NCI-H524 treated with DMSO at 0.1 percent for 48 hours (cell line): Measurements from ENCODE around the gene GET4.
"Not testable (repeated sequence)": the region's sequence is repeated elsewhere in the genome, so short reads cannot be mapped to it uniquely, and the experiment has no call there.

Experiments used
- DNase-seq: peaks from one replicate; lab custom pipeline; 2025; lab: John Stamatoyannopoulos, UW

GET4 gene

DNA sequence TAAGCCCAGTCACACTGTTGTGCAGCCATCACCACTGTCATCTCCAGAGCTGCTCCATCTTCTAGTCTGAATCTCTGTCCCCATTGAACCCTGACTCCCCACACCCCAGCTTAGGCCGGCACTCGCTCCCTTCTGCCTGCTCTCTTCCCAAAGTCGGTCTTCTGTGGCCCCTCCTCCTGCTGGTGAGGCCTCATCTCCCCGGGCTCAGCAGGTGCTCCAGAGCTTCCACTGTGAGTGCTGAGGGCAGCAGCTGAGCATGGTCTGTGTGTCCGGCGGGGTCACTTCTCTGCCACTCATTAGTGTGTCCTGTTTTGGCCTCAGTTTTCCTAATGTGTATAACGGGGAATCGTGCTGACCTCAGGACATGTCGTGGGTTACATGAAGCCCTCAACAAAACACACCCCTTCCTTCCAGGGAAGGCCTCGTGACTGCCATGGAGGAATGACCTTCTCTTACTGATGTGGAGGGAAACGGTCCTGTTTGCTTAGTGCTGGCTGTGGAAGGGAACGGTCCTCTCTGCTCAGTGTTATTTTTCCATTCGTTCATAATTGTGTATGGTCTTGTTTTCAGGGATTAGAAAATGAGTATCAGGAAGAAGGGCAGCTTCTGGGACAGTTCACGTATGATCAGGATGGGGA lies 4.3 kb upstream of the GET4 start:
- DNase-seq = no peak

DNA sequence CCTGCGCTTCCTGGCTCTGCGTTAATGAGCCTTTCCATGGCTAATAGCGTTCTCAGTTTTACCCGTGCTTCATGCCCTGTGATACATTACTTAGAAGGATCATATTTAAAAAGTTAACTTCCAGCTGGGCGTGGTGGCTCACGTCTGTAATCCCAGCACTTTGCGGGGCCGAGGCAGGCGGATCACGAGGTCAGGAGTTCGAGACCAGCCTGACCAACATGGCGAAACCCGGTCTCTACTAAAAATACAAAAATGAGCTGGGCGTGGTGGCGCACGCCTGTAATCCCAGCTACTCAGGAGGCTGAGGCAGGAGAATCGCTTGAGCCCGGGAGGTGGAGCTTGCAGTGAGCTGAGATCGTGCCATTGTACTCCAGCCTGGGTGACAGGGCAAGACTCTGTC lies 3.7 kb upstream of the GET4 start:
- DNase-seq = not testable (repeated sequence)

DNA sequence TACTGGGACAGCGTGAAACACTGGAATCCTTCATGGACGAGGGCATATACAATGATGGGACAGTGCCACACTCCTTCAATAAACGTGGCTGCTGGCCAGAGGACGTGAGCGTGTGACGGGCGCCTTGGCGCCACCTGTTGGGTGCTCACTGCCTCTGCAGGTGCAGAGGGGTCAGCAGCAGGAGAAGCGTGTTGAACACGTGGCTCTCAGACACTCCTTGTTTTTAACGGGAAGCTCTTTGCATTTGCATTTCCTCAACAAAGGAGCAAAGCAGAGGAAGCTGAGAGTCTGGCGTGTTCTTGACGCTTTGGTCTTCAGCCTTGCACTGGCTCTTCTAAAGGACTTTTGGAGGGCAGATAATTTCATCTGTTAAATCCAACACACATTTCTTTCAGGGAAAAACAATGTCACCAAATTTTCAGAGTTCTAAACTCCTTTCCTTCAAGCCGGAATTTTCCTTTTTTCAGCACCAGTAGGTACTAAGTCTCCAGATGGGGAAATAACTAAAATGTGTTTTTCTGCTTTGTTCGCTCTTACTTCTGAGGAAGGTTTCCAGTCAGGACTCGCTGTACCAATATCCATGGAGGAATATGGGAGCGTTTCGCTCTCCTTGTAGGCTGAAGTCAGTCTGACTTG lies 2.9 kb upstream of the GET4 start:
- no peak for DNase-seq

DNA sequence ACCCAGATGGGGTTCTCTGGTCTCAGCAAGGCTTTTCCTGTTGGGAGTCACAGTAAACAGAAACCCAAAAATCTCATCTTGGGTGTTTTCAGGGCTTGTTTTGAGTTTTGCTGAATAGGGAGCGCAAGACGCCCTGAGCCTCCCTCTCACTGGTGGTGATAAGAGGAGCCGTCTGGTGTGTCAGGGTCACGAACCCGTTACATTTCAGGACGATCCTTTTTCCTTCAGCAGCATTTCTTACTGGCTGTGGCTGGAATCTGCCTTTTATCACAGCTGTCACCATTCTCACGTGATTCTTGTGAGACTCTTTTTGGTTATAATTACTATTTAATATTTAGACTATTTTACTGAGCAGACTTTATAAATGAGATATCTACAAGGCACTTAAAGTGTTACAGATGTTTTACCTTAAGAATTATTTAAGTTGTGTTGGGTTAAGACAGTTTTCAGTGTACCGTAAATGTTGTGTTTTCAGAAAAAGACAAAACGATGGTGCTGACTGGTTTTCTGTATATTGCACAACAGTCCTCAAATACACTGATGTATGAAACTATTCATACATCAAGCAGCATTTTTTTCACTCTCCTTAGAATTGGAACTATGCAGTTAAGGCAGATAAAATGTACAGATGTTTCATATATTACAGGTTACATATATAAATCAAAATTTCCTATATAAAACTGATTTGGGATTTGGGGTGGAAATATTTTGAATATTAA lies 2.2 kb upstream of the GET4 start:
- DNase-seq = no peak

DNA sequence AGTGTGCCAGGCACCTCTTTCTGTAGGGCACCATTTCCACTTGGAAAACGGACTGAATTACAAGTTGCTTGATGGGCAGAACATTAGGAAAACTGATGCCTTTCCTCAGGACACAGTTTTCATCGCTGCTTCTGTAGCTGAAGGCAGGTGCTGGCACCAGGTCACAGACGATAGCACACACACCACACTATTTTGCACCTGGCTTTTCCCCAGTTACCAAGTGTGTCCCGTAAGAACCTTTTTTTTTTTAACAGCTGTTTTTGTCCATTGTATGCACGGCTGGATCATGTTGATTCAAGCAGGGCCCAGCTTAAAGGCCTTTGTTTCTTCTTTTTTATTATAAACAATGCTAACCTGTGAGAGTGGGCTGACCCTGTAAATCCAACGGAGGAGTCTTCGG lies 1.3 kb upstream of the GET4 start:
- DNase-seq = no peak

DNA sequence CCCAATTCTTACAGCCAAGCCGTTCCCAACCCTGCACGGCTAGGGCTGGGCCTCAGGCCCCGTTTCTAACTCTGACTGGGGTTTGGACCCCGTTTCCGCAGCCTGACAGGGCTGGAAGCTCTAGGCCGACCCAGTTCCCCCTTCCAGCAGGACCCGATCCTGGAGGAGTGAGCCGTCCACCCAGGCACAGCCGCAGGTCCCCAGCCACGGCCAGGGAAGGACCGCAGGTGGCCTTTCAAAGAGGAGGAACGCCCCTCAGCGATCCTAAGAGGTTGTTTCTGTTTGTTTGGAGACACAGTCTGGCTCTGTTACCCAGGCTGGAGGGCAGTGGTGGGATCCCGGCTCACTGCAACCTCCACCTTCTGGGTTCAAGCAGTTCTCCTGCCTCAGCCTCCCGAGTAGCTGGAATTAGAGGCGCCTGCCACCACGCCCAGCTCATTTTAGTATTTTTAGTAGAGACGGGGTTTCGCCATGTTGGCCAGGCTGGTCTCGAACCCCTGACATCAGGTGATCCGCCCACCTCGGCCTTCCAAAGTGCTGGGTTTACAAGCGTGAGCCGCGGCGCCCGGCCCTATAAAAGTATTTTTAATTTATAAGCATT lies 778 bp upstream of the GET4 start:
- DNase-seq = no peak

DNA sequence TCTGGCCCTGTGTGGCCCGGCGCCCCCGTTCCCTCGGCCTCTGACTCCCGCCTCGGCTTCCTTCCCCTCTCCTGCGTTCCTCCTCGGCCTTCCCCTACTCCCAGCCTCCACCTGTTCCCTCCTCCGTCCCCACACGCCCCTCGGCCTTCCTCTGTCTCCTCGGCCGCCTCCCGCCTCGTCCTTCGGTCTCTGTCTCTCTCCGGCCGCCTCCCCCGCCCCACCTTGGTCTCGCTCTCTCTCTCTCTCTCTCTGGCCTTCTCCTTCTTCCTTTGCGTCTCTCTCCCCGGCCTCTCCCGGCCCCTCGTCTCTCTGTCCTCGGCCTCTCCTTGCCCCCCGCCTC lies 588 bp downstream of the GET4 start:
- DNase-seq = no peak

DNA sequence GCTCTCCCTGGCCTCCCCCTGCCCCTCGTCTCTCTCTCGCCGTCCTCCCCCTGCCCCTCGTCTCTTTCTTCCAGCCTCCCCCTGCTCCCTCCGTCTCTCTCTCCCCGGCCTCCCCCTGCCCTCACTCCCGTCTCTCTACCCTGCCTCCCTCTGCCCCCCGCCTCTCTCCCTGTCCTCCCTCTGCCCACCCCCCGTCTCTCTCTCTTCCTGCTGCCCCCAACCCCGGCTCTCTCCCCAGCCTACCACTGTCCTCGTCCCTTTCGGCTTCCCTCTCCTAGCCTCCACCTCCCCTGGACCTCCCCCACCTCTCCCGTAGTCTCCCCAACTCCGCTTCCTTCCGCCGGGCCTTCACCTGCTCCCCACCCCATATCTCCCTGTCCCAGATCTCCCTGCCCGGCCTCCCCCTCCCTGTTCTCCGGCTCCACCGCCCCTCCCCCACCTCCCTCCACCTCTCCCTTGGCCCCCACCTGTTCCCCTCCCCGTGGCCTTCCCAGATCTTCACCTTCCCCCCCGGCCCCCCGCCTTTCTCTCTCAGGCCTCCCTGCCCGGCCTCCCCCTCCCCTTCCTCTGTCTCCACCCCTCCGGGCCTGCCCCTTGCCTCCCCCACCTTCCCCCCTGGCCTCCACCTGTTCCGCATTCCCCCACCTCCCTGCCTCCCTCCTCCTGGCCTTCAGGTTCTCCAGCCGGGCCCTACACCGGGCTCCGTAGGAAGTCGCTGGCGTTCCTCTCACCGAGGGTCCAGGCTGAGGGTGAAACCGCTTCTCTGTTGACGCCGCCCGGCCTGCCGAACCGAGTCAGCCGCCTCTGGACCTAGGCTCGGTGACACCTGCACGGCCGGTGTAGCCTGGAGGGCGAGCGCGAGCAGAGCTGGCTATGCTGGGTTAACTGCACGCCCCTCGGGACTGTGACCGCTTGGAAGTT lies 1.2 kb downstream of the GET4 start:
- DNase-seq = no peak

DNA sequence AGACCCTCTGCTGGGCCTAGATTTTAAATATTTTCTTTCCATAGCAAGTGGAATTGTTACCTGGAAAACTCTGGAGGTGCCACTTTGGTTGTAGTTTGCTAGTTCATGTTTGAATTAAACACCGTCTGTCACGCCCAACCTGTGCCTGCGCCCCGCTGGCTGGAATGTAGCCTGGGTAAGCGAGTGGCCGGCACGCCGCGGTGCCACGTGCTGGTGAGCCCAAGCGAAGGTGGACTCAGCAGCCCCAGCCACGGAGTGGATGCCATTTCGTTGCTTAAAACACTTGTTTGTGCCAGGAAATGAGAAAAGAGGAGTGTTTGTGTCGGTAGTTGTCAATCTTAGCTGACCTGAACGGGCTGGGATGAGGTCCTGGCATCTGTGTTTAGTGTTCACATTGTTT lies 2.7 kb downstream of the GET4 start:
- no peak for DNase-seq

DNA sequence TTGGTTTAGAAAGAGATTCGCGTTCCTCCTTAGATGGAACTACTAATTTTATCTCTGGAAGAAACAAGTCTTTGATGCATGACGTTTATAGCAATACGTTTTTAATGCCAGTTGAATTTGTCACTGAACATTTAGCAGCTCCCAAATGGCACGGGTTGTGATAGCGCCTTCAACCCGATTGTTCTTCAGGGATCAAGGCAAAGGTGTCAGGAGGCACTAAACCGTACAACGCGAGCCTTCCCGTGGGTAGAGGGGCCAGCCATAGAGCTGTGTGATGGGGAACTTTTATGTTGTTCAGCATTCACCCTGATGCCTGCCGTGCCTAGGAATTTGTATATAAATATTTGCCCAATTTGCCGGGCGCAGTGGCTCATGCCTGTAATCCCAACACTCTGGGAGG lies 3.4 kb downstream of the GET4 start:
- DNase-seq = no peak

DNA sequence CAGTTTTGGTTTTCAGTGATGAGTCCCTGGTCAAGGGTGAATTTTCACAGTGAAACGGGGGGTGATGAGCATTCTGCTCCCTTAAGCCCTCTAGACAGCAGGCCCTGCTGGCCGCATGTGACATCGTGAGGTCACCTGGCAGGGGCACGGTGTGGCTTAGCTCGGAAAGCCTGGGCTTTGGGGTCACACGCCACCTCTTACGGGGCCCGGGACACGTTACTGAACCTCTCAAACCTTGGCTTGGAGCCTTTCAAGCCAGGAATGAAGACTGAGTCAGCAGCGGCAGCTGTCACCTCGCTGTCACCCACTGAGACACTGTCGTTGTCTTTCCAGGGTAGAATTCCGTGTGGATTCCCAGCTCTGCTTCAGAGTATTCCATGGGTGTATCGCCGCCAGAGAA lies 4.1 kb downstream of the GET4 start:
- no peak for DNase-seq

DNA sequence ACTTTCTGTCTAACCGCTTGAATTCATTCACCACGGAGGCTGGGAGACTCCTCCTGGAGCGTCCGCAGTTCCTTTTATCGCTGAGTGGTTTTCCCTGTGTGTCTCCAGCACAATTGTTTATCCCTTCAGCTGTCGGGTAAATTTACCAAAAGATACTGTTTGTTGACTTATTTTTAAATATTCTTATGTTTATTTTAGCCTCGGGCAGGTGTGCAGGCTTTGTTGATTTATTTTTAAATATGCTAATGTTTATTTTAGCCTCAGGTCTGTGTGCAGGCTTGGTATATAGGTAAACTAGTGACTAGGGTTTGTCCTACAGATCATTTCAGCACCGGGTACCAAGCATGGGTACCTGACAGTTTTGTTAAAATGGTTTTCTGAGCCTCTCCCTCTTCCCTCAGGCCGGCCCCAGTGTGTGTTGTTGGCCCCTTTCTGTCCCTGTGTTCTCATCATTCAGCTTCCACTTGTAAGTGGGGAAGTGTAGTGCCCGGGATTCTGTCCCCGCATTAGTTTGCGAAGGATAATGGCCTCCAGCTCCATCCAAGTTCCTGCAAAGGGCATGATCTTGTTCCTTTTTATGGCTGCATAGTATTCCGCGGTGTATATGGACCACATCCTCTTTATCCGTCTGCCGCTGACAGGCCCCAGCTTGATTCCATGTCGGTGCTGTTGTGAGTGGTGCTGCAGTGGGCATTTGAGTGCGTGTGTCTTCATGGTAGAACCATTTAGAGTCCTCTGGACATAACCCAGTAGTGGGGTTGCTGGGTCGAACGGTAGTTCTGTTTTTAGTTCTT lies 5.3 kb downstream of the GET4 start:
- no peak for DNase-seq

DNA sequence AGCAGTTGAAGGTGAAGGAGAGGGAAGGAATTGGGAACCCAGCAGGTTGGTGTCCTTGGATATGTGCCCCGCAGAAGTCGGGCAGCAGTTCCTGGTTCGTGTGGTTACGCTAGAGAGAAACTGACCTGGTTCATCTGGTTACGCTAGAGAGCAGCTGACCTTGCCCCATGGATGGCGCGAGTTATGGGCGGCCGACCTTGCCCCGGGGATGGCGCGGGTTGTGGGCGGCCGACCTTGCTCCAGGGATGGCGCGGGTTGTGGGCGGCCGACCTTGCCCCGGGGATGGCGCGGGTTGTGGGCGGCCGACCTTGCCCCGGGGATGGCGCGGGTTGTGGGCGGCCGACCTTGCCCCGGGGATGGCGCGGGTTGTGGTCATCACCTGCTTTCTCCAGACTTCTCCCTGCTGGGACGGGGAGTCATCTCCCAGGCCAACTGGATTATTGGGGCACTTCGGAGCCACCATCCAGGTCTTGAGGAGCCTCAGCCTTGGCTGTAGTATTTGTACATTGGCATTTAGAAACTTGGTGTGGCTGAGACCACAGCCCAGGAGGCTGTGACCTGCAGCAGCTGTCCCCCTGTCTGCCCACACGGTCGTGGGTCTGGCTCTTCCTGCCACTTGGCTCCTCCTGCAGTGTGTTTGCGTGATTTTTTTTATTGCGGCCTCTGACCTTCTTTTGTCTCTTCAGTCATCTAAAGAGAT lies 6.1 kb downstream of the GET4 start:
- no peak for DNase-seq

DNA sequence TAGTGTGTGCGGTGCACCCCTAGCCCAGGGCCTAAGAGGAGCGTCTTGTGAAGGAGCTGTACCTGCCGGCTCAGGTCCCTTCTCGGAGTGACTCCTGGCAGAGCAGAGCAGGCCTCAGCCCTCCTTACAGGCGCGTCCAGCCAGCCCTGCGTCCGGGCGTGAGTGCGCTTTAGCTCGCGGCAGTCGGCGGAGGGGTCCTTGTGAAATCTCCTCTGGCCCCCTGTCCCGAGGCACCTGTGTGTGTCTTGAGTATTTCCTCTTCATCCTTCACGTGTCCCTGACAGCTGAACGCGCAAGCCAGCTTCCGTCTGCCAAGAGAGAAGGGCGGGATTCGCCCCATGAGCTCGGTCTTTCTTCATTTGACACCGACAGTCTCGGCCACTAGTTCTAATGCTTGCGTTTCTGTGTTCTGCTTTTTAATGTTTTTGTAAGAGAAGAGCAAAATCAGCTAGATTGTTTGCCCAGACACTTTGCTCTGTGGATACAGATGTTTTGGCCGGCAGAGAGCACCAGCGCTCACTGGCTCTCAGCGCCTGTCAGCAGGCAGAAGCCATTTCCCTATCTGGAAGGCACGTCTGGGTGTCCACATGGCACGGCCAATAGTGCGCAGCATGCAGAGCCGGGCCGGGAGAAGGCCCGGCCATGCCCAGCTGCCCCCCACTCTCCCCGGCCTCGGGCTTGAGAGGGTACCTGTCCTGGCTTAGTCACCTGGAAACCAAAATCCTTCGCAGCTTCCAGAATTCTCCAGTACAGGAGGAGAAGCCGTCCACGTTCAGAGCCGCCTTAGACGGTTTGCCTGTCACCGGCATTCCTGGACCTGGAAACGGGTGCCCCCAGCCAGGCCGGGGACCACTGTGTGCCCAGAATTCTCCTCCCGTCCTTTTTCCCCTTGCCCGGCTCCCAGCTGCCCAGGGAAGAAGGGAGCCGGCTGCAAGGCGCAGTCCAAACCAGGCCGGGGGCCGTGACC lies 7.0 kb downstream of the GET4 start:
- no peak for DNase-seq

DNA sequence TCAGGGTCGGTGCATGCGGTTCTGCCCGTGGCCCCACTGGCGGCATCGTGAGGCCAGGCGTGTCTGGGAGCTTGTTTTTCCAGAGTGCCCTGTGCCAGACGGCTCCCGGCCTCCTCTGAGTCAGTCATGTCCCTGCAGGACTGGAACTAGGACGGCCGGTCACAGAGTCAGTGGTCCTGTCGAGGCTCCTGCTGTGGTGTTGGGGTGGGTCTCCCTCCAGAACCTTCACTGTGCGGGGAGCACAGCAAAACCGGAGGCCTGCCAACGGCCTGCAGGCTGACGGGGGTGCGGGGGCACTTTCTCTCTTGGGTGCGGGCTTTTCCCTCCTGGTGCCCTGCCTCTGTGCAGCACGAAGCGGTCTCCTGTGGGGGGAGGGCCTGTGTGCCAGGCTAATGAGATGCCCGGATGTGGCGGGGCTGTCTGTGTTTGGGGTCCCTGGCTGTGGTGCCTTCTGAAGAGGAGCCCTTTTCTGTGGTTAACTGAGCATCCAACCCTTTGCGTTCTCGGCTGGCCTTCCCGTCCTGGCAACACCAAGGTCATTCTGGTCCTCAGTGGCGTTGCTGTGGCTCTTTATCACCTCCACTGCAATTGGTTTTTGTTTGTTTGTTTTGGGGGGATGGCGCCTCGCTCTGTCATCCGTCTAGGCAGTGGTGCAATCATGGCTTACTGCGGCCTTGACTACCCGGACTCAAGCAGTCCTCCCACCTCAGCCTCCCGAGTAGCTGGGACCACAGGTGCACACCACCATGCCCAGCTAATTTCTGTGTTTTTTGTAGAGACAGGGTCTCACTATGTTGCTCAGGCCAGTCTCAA lies 8.0 kb downstream of the GET4 start:
- DNase-seq = no peak

DNA sequence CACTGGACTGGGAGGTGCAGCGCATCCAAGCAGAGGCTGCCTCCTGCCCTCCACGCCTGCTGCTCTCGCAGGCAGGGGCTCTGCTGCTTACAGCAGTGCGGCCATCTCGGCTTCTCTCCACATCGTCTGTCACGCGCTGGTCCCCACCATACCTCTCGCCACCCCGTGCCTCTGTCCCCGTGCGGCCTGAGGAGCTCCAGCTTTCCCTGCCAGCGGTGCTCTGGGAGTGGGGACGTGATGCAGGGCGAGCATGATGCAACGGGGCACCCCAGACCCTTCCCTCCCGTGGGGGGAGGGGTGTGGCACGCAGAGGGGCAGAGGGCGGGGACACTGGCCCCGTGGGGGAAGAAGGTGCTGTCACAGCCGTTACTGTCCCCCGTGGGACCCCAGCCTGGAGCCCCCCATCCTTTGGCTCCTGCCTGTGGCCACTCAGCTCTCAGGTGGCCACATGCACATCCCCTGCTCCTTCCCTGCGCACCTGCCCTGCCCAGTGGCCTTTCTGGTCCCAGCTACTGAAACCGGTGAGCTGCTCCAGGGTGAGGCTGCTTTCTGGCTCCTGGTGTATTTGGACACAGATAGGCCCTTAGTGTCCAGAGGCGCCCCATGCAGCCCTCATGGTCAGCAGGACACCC lies 9.0 kb downstream of the GET4 start:
- no peak for DNase-seq

DNA sequence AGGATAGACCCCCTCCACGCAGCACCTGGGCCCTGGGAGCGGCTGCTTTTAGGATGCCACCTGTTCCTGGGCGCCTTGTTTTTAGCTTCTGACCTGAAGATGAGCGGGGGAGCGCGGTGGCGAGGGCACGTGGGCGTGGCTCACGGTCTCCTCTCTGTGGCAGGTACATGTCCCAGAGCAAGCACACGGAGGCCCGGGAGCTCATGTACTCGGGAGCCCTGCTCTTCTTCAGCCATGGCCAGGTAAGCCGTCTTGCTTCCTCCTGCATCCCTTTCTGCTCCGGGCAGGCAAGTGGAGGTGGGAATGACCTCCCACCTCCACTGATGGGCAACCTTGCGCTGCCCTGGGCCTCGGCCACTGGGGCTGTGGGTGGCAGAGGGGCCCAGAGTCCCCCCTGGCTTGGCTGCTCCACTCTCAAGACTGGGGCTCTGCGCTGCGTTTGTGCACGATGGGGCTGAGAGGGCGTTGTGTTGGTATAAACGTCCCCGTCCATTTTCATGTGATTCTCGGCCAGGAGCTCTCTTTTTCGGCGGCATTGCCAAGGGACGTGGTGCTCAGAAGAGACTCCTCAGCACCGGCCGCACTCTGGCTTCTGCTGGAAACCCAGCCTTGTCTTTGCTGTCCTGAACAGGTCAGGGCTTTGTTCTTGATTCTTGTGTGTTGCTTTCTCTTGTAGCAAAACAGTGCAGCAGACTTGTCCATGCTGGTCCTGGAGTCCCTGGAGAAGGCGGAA lies 9.7 kb downstream of the GET4 start:
- no peak for DNase-seq
